ENCODE data around the gene UST.

GRCh38 chr6:148817689-148818088, 70.9 kb downstream of the UST start:
- TF ChIP-seq SP1 (IDR thresholded peaks at IDR 0.05): no peak
- TF ChIP-seq L3MBTL2 (conservative IDR thresholded peaks at IDR 0.05): no peak
- no peak for TF ChIP-seq ARNT (IDR thresholded peaks at IDR 0.05)
- no peak for TF ChIP-seq FOXM1 (IDR thresholded peaks at IDR 0.05; ENCODE audit: borderline replicate concordance)
- TF ChIP-seq ELF4 (IDR thresholded peaks at IDR 0.05): no peak
- no peak for TF ChIP-seq ZNF384 (IDR thresholded peaks at IDR 0.05)
- TF ChIP-seq CTBP1 (IDR thresholded peaks at IDR 0.05; ENCODE audit: borderline replicate concordance): no peak
- no peak for TF ChIP-seq SUZ12 (IDR thresholded peaks at IDR 0.05)
- TF ChIP-seq BHLHE40 (IDR thresholded peaks at IDR 0.05; ENCODE audit: borderline replicate concordance): no peak
- TF ChIP-seq HDGF (IDR thresholded peaks at IDR 0.05; ENCODE audit: borderline replicate concordance): no peak
- no peak for TF ChIP-seq NFRKB (IDR thresholded peaks at IDR 0.05)
